NCI-H2107 (cell line): ENCODE measurements around the gene ADARB2.

ENCODE experiments used
- DNase-seq: peaks from one replicate; lab custom pipeline; 2025; lab: John Stamatoyannopoulos, UW

The ADARB2 gene

GRCh38 chr10:1153805-1154351 is 583.4 kb downstream of the ADARB2 start:
- no peak for DNase-seq

GRCh38 chr10:1153251-1153763 is 584.0 kb downstream of the ADARB2 start:
- DNase-seq = no peak

- DNase-seq = no peak
Measured at GRCh38 chr10:1152386-1153250, 584.7 kb downstream of the ADARB2 start.

- no peak for DNase-seq
Measured at GRCh38 chr10:1151076-1152033, 586.0 kb downstream of the ADARB2 start.

- no peak for DNase-seq
Measured at GRCh38 chr10:1150638-1150955, 586.7 kb downstream of the ADARB2 start.

- no peak for DNase-seq
Measured at GRCh38 chr10:1149793-1150637, 587.3 kb downstream of the ADARB2 start.

GRCh38 chr10:1148855-1149605 is 588.3 kb downstream of the ADARB2 start:
- DNase-seq = no peak

- no peak for DNase-seq
Measured at GRCh38 chr10:1147810-1148209, 589.5 kb downstream of the ADARB2 start.

GRCh38 chr10:1142596-1142995 is 594.7 kb downstream of the ADARB2 start:
- DNase-seq = no peak

GRCh38 chr10:1141701-1142100 is 595.6 kb downstream of the ADARB2 start:
- no peak for DNase-seq

- DNase-seq = no peak
Measured at GRCh38 chr10:1141261-1141660, 596.1 kb downstream of the ADARB2 start.

- no peak for DNase-seq
Measured at GRCh38 chr10:1138529-1138928, 598.8 kb downstream of the ADARB2 start.

GRCh38 chr10:1137499-1138163 is 599.7 kb downstream of the ADARB2 start:
- no peak for DNase-seq

- DNase-seq = no peak
Measured at GRCh38 chr10:1136268-1136667, 601.1 kb downstream of the ADARB2 start.

- no peak for DNase-seq
Measured at GRCh38 chr10:1134156-1134555, 603.2 kb downstream of the ADARB2 start.

GRCh38 chr10:1133495-1134045 is 603.8 kb downstream of the ADARB2 start:
- DNase-seq = no peak

- no peak for DNase-seq
Measured at GRCh38 chr10:1132584-1132983, 604.7 kb downstream of the ADARB2 start.

GRCh38 chr10:1130995-1131790 is 606.1 kb downstream of the ADARB2 start:
- DNase-seq = no peak

GRCh38 chr10:1130226-1130625 is 607.1 kb downstream of the ADARB2 start:
- DNase-seq = no peak
